Calu3 (cell line): ENCODE data around the gene MLC1. TPM values are rescaled to one million over a fixed set of nuclear protein-coding genes. Genes with fewer than 3 reads are reported as not detected.

Experiments
- BruUV-seq: library from RNA; stranded (reverse); fragments of 400-500 nt; replicated peaks from 2 replicates; lab custom pipeline; 2021; lab: Mats Ljungman, UMichigan
- CTCF ChIA-PET: fragments of 300-600 bp; sonication (Branson Sonifier 250); formaldehyde crosslinking; loops from one replicate; lab custom pipeline; 2022; ENCODE audit warnings: antibody characterized with exemption; lab: Charles Lee
- DNase-seq: peaks from one replicate; pipeline ENCODE4 v3.0.0; 2022
- H3K27ac Mint-ChIP-seq: one replicate; pipeline ENCODE4 v1.8.0; 2022; ENCODE audit warnings: mixed read lengths; ENCODE audit not compliant: unreplicated experiment
- H3K27me3 Mint-ChIP-seq: one replicate; pipeline ENCODE4 v1.8.0; 2022; ENCODE audit warnings: mixed read lengths; ENCODE audit not compliant: unreplicated experiment
- H3K36me3 Mint-ChIP-seq: one replicate; pipeline ENCODE4 v1.8.0; 2022; ENCODE audit warnings: mild to moderate bottlenecking, moderate library complexity, mixed read lengths; ENCODE audit not compliant: insufficient read depth, unreplicated experiment
- H3K4me1 Mint-ChIP-seq: one replicate; pipeline ENCODE4 v1.8.0; 2022; ENCODE audit warnings: mild to moderate bottlenecking, low read depth, mixed read lengths; ENCODE audit not compliant: unreplicated experiment
- H3K4me3 Mint-ChIP-seq: one replicate; pipeline ENCODE4 v1.8.0; 2022; ENCODE audit warnings: mild to moderate bottlenecking, low read depth, moderate library complexity, mixed read lengths; ENCODE audit not compliant: unreplicated experiment
- H3K9me3 Mint-ChIP-seq: one replicate; pipeline ENCODE4 v1.8.0; 2022; ENCODE audit warnings: low read depth, mixed read lengths; ENCODE audit not compliant: unreplicated experiment
- intact Hi-C: fragments of 100-400 bp; cut with micrococcal nuclease; formaldehyde crosslinking; loops from one replicate; pipeline ENCODE4 v1.10.0; 2022; ENCODE audit not compliant: unreplicated experiment
- total RNA-seq: library from RNA; stranded (reverse); gene quantifications from 2 replicates; pipeline ENCODE4 v1.2.3, GENCODE V29; 2022
- TF ChIP-seq, protein P1 (sequence below): fragments of 200-600 bp; IDR thresholded peaks from one replicate; pipeline ENCODE4 v1.8.0; 2022; ENCODE audit warnings: antibody characterized with exemption; ENCODE audit not compliant: unreplicated experiment

The MLC1 gene
- total RNA-seq, 1 experiment from 2014 or later: not detected

DNA sequence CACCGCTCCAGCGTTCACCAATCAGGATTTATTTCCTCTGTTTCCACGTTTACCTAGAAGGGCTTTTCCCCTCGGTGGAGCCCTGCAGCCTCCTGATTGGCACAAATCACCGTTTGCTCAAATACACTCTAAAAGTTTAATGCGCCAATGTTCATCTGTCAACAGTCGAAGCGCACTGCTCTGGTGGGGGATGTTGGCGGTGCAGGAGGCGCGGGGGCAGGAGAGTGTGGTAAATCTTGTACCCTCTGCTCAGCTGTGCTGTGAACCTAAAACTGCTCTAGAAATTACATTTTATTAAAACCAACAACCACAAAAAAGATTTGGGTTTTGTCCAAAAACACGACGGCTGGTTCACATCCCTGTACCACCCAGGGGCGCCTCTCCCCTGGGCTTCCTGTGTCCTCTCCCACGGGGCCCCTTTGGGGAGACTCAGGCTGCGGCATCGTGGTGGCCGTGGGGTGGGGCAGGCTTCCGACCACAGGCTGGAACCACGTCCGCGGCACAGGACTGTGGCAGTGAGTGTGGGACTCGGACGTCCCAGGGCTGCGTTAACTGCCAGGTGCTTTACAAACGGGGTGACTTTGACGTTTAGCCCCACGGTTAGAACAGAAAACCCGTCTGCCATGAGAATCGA is 40.6 kb downstream of the MLC1 start:
- BruUV-seq: no TSS peak
- intact Hi-C loops: no loop called here
- CTCF ChIA-PET: no interaction called here
- H3K27ac Mint-ChIP-seq: no peak overlapping the region
- H3K4me3 Mint-ChIP-seq: no peak overlapping the region
- H3K9me3 Mint-ChIP-seq: peaks cover 7% of the 10 kb centered on the region
- peaks cover 68% of the 10 kb centered on the region for H3K27me3 Mint-ChIP-seq
- H3K36me3 Mint-ChIP-seq: peaks cover 5% of the 10 kb centered on the region
- TF ChIP-seq, protein P1, sequence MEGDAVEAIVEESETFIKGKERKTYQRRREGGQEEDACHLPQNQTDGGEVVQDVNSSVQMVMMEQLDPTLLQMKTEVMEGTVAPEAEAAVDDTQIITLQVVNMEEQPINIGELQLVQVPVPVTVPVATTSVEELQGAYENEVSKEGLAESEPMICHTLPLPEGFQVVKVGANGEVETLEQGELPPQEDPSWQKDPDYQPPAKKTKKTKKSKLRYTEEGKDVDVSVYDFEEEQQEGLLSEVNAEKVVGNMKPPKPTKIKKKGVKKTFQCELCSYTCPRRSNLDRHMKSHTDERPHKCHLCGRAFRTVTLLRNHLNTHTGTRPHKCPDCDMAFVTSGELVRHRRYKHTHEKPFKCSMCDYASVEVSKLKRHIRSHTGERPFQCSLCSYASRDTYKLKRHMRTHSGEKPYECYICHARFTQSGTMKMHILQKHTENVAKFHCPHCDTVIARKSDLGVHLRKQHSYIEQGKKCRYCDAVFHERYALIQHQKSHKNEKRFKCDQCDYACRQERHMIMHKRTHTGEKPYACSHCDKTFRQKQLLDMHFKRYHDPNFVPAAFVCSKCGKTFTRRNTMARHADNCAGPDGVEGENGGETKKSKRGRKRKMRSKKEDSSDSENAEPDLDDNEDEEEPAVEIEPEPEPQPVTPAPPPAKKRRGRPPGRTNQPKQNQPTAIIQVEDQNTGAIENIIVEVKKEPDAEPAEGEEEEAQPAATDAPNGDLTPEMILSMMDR: no peak
- DNase-seq: no peak
- no peaks in the 10 kb centered on the region for H3K4me1 Mint-ChIP-seq

DNA sequence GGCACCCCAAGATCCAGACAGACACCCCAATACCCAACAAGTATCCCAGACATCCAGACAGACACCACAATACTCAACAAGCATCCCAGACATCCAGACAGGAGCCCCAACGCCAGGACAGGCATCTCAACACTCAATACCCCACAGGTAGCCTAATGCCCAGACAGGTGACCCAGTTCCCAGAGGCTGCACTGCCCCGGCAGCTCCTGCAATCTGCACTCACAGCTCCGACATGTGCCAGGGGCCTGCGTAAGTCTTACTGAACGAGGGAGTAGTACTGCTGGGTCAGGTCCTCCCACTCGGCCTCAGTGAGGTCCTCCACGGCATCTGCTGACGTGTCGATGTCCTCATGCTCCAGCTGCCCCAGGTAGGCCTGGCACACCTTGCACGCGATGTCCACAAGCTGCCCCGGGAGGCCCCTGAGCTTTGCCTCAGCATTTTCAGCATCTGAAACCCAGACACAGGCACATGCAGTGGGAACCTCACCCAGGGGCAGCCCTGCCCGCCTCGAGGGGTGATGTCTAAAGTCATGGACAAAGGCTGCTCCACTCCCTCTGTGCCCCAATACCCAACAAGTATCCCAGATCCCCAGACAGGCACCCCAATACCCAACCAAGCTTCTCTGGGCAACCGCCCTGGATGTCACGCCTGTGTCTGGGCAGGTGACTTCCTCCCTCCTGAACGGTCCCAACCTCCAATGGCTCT is 43.7 kb downstream of the MLC1 start:
- Mint-ChIP-seq H3K27me3 (peaks cover 65% of the 10 kb centered on the region), H3K4me1 (no peaks in the 10 kb centered on the region), H3K4me3 (no peak overlapping the region), H3K27ac (no peak overlapping the region), H3K36me3 (peaks cover 5% of the 10 kb centered on the region), H3K9me3 (peaks cover 9% of the 10 kb centered on the region)
- intact Hi-C loops: no loop called here
- DNase-seq: no peak
- CTCF ChIA-PET: no interaction called here
- BruUV-seq: no TSS peak
- TF ChIP-seq, protein P1: no peak

DNA sequence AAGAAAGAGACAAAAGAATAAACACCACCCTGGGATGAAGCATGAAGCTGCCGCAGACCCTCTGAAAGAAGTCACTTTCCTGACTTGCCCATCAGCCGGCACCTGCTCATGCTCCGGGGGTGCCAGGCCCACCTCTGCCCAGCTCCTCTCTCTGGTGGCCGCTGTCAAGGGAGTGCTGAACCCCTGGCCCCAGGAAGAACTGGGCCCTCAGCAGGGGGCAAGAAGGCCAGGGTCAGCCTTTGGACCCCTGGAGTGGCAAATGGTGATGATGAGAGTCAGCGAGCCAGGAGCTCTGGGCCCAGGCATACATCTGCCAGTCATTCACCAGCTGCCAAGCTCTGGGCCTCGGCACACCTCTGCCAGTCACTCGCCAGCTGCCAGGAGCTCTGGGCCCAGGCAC is 44.5 kb downstream of the MLC1 start:
- CTCF ChIA-PET: no interaction called here
- Mint-ChIP-seq H3K4me1 (no peaks in the 10 kb centered on the region), H3K4me3 (no peak overlapping the region), H3K27ac (no peak overlapping the region), H3K36me3 (peaks cover 5% of the 10 kb centered on the region), H3K9me3 (peaks cover 9% of the 10 kb centered on the region), H3K27me3 (peaks cover 68% of the 10 kb centered on the region)
- intact Hi-C loops: no loop called here
- no peak for DNase-seq
- BruUV-seq: no TSS peak
- TF ChIP-seq, protein P1: no peak

DNA sequence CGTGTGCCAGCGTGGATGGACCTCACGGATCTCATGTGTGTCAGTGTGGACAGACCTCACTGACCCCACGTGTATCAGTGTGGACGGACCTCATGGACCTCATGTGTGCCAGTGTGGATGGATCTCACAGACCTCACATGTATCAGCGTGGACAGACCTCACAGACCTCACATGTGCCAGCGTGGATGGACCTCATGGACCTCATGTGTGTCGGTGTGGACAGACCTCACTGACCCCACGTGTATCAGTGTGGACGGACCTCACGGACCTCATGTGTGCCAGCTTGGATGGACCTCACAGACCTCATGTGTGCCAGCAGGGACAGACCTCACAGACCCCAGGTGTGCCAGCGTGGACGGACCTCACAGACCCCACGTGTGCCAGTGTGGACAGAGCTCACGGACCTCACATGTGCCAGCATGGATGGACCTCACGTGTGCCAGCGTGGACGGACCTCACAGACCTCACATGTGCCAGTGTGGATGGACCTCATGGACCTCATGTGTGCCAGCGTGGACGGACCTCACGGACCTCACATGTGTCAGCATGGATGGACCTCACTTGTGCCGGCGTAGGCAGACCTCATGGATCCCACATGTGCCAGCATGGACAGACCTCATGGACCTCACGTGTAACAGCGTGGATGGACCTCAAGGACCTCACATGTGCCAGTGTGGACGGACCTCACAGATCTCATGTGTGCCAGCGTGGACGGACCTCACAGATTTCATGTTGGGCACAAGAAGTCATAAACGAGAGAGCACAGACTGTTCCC is 45.4 kb downstream of the MLC1 start:
- H3K4me3 Mint-ChIP-seq: no peak overlapping the region
- intact Hi-C loops: no loop called here
- TF ChIP-seq, protein P1: no peak
- CTCF ChIA-PET: no interaction called here
- peaks cover 9% of the 10 kb centered on the region for H3K9me3 Mint-ChIP-seq
- no peak overlapping the region for H3K27ac Mint-ChIP-seq
- peaks cover 65% of the 10 kb centered on the region for H3K27me3 Mint-ChIP-seq
- H3K36me3 Mint-ChIP-seq: peaks cover 5% of the 10 kb centered on the region
- H3K4me1 Mint-ChIP-seq: no peaks in the 10 kb centered on the region
- DNase-seq: no peak
- BruUV-seq: no TSS peak
